Uterus (tissue), 4 donors: ENCODE data around the gene PSMD7. TPM values are rescaled to one million over a fixed set of nuclear protein-coding genes. Genes with fewer than 3 reads are reported as not detected.
A peak's percentile ranks its signal among the peaks of the same experiment; 100 is the strongest.
"Not testable (repeated sequence)": the region's sequence is repeated elsewhere in the genome, so short reads cannot be mapped to it uniquely, and the experiment has no call there.

ENCODE experiments used
- DNase-seq, 2 donors: peaks; one replicate each; pipeline ENCODE4 v3.0.0-alpha.2; 2019 to 2020
- H3K27ac ChIP-seq, 2 donors: fragments of 200-600 bp; sonication (generic); 1 replicate in 1 of 2; 2 replicates in 1 of 2; pipeline ENCODE4 v1.5.1; 2016 to 2018
- H3K27me3 ChIP-seq, 2 donors: fragments of 200-600 bp; sonication (generic); one replicate each; pipeline ENCODE4 v1.5.1; 2018 to 2019; ENCODE audit warnings: control low read depth in 1 of 2
- H3K36me3 ChIP-seq, 2 donors: fragments of 200-600 bp; sonication (generic); one replicate each; pipeline ENCODE4 v1.5.1; 2019; ENCODE audit warnings: control low read depth in 1 of 2
- H3K4me1 ChIP-seq, 2 donors: fragments of 200-600 bp; sonication (generic); one replicate each; pipeline ENCODE4 v1.5.1; 2018 to 2019; ENCODE audit warnings: control low read depth in 1 of 2
- H3K4me3 ChIP-seq, 2 donors: fragments of 200-600 bp; sonication (generic); 1 replicate in 1 of 2; 2 replicates in 1 of 2; pipeline ENCODE4 v1.5.1; 2018 to 2019; ENCODE audit warnings: mild to moderate bottlenecking in 1 of 2
- H3K9me3 ChIP-seq, 2 donors: fragments of 200-600 bp; sonication (generic); one replicate each; pipeline ENCODE4 v1.5.1; 2019; ENCODE audit warnings: control low read depth in 1 of 2
- POLR2A ChIP-seq, 2 donors: fragments of 450-650 bp; IDR thresholded peaks; one replicate each; pipeline ENCODE4 v1.6.1; 2016; ENCODE audit warnings: antibody characterized with exemption in 2 of 2, mild to moderate bottlenecking in 1 of 2, moderate library complexity in 1 of 2
- intact Hi-C: fragments of 100-400 bp; cut with DNase I; formaldehyde crosslinking; loops from one replicate; pipeline ENCODE4 v1.15.1; 2023; ENCODE audit warnings: low total_unique reads
- total RNA-seq, 4 donors: library from RNA; depleted of rRNA in 3 of 4; stranded (reverse); fragments of >200 nt in 3 of 4; gene quantifications; one replicate each; pipeline versions ENCODE4 v1.1.0 to v1.2.4, GENCODE V29; 2014 to 2023
- TF ChIP-seq, protein P1 (sequence below), 4 experiments: fragments of 200-600 bp in 2 of 4; fragments of 450-650 bp in 2 of 4; sonication (generic) in 2 of 4; IDR thresholded peaks; one replicate each; pipeline ENCODE4 v1.5.1; 2016 to 2019; ENCODE audit warnings: antibody characterized with exemption in 4 of 4, mild to moderate bottlenecking in 2 of 4, moderate library complexity in 1 of 4
- donor health status: DM: yes; HTN: yes; CAD: no.

Gene PSMD7
- total RNA-seq, 4 donors from 2014 or later: 49.8 to 76.8 (median 62.7) TPM

GRCh38 chr16:74322301-74322710 is 25.7 kb downstream of the PSMD7 start:
- H3K4me1 ChIP-seq: no peaks in the 10 kb centered on the region
- H3K27me3 ChIP-seq: no peaks in the 10 kb centered on the region
- no peak for DNase-seq
- no peaks in the 10 kb centered on the region for H3K9me3 ChIP-seq
- TF ChIP-seq, protein P1, sequence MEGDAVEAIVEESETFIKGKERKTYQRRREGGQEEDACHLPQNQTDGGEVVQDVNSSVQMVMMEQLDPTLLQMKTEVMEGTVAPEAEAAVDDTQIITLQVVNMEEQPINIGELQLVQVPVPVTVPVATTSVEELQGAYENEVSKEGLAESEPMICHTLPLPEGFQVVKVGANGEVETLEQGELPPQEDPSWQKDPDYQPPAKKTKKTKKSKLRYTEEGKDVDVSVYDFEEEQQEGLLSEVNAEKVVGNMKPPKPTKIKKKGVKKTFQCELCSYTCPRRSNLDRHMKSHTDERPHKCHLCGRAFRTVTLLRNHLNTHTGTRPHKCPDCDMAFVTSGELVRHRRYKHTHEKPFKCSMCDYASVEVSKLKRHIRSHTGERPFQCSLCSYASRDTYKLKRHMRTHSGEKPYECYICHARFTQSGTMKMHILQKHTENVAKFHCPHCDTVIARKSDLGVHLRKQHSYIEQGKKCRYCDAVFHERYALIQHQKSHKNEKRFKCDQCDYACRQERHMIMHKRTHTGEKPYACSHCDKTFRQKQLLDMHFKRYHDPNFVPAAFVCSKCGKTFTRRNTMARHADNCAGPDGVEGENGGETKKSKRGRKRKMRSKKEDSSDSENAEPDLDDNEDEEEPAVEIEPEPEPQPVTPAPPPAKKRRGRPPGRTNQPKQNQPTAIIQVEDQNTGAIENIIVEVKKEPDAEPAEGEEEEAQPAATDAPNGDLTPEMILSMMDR (IDR thresholded peaks at IDR 0.05): no peak
- TF ChIP-seq POLR2A (IDR thresholded peaks at IDR 0.05): no peak
- H3K27ac ChIP-seq: peak overlapping the region in 1 of 2 donors; percentile 45
- intact Hi-C loops: no loop called here
- no peaks in the 10 kb centered on the region for H3K36me3 ChIP-seq
- H3K4me3 ChIP-seq: no peak overlapping the region

- H3K36me3 ChIP-seq, H3K4me1 ChIP-seq, H3K27ac ChIP-seq, DNase-seq, H3K27me3 ChIP-seq, H3K4me3 ChIP-seq, H3K9me3 ChIP-seq, intact Hi-C loops: not testable (repeated sequence)
These were observed 28.2 kb downstream of the PSMD7 start for GRCh38 chr16:74324777-74325176.

GRCh38 chr16:74325641-74326040 is 29.0 kb downstream of the PSMD7 start:
- Histone ChIP-seq H3K4me3 (no peak overlapping the region), H3K36me3 (no peaks in the 10 kb centered on the region), H3K4me1 (no peaks in the 10 kb centered on the region), H3K27me3 (no peaks in the 10 kb centered on the region), H3K27ac (no peak overlapping the region), H3K9me3 (no peaks in the 10 kb centered on the region)
- no peak for DNase-seq
- intact Hi-C loops: no loop called here
- TF ChIP-seq, protein P1 (IDR thresholded peaks at IDR 0.05): no peak
- TF ChIP-seq POLR2A (IDR thresholded peaks at IDR 0.05): no peak

DNA sequence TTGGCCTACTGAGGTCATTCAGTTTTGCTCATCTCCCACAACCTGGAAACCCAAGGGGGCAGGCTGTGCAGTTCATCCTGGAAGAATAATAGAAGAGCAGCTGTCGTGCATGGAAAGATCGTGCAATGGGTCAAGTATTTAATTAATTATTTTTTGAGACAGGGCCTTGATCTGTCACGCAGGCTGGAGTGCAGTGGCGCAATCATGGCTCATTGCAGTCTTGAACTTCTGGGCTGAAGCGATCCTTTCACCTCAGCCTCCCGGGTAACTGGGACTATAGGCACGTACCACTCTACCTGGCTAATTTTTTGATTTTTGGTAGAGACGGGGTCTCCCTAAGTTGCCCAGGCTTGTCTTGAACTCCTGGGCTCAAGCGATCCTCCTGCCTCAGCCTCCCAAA is 31.7 kb downstream of the PSMD7 start:
- H3K27me3 ChIP-seq, H3K4me1 ChIP-seq, intact Hi-C loops, H3K36me3 ChIP-seq, H3K27ac ChIP-seq, DNase-seq, H3K4me3 ChIP-seq, H3K9me3 ChIP-seq: not testable (repeated sequence)

DNA sequence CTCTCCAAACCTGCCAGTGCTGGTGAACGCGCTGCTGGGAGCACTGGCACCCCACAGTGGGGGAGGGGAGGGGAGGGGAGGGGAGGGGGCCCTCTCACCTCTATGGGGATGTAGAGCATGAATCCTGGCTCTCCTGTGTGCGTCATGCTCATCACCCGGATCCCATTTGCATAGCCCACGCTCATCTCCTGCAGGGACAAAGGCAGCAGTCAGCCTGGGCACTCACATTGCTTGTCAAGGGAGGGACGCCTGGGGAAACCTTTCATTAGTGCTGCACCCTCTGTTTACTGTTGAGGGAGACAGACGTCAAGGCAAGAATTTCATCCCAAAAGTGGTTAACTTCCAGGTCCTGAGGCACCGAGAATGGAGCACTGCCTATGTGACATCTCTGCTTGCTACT is 35.9 kb downstream of the PSMD7 start:
- H3K27ac ChIP-seq, H3K4me1 ChIP-seq, H3K27me3 ChIP-seq, H3K4me3 ChIP-seq, DNase-seq, intact Hi-C loops, H3K36me3 ChIP-seq, H3K9me3 ChIP-seq: not testable (repeated sequence)

DNA sequence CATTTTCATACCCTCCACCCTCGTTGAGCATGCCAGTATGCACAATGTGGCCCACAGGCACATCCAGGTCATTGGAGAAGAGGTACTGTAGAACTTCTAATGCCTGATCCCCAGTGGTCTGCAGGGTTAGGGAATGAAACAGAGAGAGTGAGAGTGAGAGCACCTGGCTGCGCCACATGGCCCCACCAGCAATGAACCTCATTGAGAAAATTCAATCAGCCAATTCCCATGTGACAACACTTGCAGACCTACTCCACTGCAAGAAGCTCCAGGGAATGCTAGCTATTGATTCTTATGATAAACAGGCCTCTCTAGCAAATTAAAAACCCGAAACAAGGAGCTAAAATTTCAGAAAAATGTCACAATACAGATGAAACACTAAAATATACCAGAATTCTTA is 40.9 kb downstream of the PSMD7 start:
- intact Hi-C loops, H3K9me3 ChIP-seq, H3K4me3 ChIP-seq, H3K4me1 ChIP-seq, H3K36me3 ChIP-seq, H3K27me3 ChIP-seq, DNase-seq, H3K27ac ChIP-seq: not testable (repeated sequence)

DNA sequence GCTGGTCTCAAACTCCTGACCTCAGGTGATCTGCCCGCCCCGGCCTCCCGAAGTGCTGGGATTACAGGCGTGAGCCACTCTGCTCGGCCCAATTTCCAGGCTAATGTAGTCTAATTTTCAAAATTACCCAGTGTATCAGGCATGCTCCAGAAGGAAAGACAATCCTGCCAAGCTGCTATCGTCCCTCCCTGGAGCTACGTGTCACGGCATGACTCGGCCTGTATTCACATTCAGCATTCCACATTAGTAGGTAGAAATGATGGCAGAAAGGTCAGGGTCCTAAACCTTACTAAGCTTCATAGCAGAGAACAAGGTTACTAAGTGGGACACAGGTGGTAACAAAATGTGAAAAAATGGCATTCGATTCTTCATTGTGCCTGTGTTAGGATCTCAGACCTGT is 42.6 kb downstream of the PSMD7 start:
- H3K4me1 ChIP-seq, H3K27ac ChIP-seq, intact Hi-C loops, H3K27me3 ChIP-seq, H3K36me3 ChIP-seq, DNase-seq, H3K4me3 ChIP-seq, H3K9me3 ChIP-seq: not testable (repeated sequence)

- H3K36me3 ChIP-seq, intact Hi-C loops: not testable (repeated sequence)
These were observed 56.4 kb downstream of the PSMD7 start for GRCh38 chr16:74353038-74353437.

More at GRCh38 chr16:74353038-74353437, 56.4 kb downstream of the PSMD7 start:
- H3K27ac ChIP-seq, H3K9me3 ChIP-seq, H3K4me1 ChIP-seq, DNase-seq, H3K4me3 ChIP-seq, H3K27me3 ChIP-seq: not testable (repeated sequence)

Other genes starting within 250 kb of the PSMD7 start
- 10 to 100 TPM in 1 of 4 donors, 1 to 10 TPM in 1, under 1 TPM in 1, not detected in 1; 0.21 to 36.1 (median 8.4) TPM for gene NPIPB15, start 79.5 kb downstream of the PSMD7 start, total RNA-seq
- under 1 TPM in 1 of 4 donors, not detected in 3; 0.69 TPM for gene CLEC18B, start 124.7 kb downstream of the PSMD7 start, total RNA-seq